H1 (cell line): ENCODE results near the gene PRICKLE1.

Source experiments
- CHD2 ChIP-seq: IDR thresholded peaks from 2 replicates; pipeline ENCODE4 v1.6.1; 2012; ENCODE audit warnings: low read length, improper control_type of control experiment
- EP300 ChIP-seq, 2 experiments: IDR thresholded peaks; 1 replicate in 1 of 2; 2 replicates in 1 of 2; pipeline ENCODE4 v1.6.1; 2011 to 2012; ENCODE audit warnings: low read depth in 2 of 2, low read length in 2 of 2, mild to moderate bottlenecking in 2 of 2, borderline replicate concordance in 1 of 2, inconsistent platforms in 1 of 2, moderate library complexity in 1 of 2
- EZH2 ChIP-seq: fragments of 200-600 bp; sonication (generic); IDR thresholded peaks from 2 replicates; pipeline ENCODE4 v1.7.1; 2012; ENCODE audit warnings: low read depth, mild to moderate bottlenecking, moderate library complexity, low read length, inconsistent platforms; ENCODE audit not compliant: severe bottlenecking
- JUN ChIP-seq: IDR thresholded peaks from 2 replicates; pipeline ENCODE4 v1.6.1; 2011; ENCODE audit warnings: low read depth, mild to moderate bottlenecking, improper control_type of control experiment, low read length
- JUND ChIP-seq: IDR thresholded peaks from 2 replicates; pipeline ENCODE4 v1.6.1; 2011; ENCODE audit warnings: mild to moderate bottlenecking, improper control_type of control experiment, low read length
- POLR2A ChIP-seq, 2 experiments: IDR thresholded peaks; 1 replicate in 1 of 2; 2 replicates in 1 of 2; pipeline ENCODE4 v1.6.1; 2011; ENCODE audit warnings: low read depth in 2 of 2, low read length in 2 of 2, mild to moderate bottlenecking in 2 of 2; ENCODE audit errors: control extremely low read depth in 1 of 2
- POLR2AphosphoS5 ChIP-seq: IDR thresholded peaks from 2 replicates; pipeline ENCODE4 v1.6.1; 2011; ENCODE audit warnings: low read depth, low read length
- RNF2 ChIP-seq: fragments of 200-900, 300-1000 bp; sonication (generic); IDR thresholded peaks from 2 replicates; pipeline ENCODE4 v1.7.1; 2016; ENCODE audit warnings: borderline replicate concordance, low read depth, mild to moderate bottlenecking, antibody characterized with exemption, low read length; ENCODE audit not compliant: poor library complexity, severe bottlenecking; ENCODE audit errors: missing control alignments
- SIX5 ChIP-seq: IDR thresholded peaks from 2 replicates; pipeline ENCODE4 v1.6.1; 2011; ENCODE audit warnings: mild to moderate bottlenecking, low read depth, low read length
- TAF1 ChIP-seq: IDR thresholded peaks from 2 replicates; pipeline ENCODE4 v1.6.1; 2011; ENCODE audit warnings: mild to moderate bottlenecking, low read depth, low read length
- ZNF274 ChIP-seq: IDR thresholded peaks from 2 replicates; pipeline ENCODE4 v1.7.0; 2012; ENCODE audit warnings: low read length, borderline replicate concordance; ENCODE audit errors: extremely low read depth
- TF ChIP-seq, protein P1 (sequence below), 3 experiments: IDR thresholded peaks; 1 replicate in 2 of 3; 2 replicates in 1 of 3; pipeline versions ENCODE4 v1.5.1 to v1.6.1; 2011; ENCODE audit warnings: low read length in 3 of 3, mild to moderate bottlenecking in 3 of 3, inconsistent platforms in 2 of 3, low read depth in 1 of 3, moderate library complexity in 1 of 3; ENCODE audit not compliant: insufficient read depth in 1 of 3; ENCODE audit errors: control extremely low read depth in 1 of 3
- TF ChIP-seq, protein P2 (sequence below): IDR thresholded peaks from 2 replicates; pipeline ENCODE4 v1.6.1; 2012; ENCODE audit warnings: inconsistent platforms
- TF ChIP-seq, protein P3 (sequence below): fragments of 300-600 bp; sonication (generic); IDR thresholded peaks from 2 replicates; pipeline ENCODE4 v1.7.1; 2012; ENCODE audit warnings: low read length, moderate library complexity, mild to moderate bottlenecking, inconsistent platforms; ENCODE audit not compliant: insufficient replicate concordance

DNA sequence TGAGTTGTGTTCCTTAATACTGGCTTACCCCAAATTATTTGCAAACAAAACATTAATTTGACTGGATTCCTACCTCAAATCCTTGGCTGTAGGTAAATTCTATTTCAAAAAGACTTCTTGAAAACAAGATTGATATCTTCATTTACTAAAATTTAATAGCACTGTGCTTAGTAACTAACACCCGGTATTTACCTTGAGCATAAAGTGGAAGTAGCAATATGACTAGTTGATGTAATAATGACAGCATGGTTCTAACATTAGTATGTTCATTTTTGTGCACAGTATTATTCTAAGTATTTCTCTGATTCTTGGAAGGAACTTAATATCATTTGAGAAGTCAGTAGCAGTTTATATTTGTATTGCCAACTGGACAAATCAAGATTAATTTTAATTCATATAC is 166.8 kb downstream of the PRICKLE1 start:
- no peak for TF ChIP-seq SIX5
- TF ChIP-seq, protein P1, sequence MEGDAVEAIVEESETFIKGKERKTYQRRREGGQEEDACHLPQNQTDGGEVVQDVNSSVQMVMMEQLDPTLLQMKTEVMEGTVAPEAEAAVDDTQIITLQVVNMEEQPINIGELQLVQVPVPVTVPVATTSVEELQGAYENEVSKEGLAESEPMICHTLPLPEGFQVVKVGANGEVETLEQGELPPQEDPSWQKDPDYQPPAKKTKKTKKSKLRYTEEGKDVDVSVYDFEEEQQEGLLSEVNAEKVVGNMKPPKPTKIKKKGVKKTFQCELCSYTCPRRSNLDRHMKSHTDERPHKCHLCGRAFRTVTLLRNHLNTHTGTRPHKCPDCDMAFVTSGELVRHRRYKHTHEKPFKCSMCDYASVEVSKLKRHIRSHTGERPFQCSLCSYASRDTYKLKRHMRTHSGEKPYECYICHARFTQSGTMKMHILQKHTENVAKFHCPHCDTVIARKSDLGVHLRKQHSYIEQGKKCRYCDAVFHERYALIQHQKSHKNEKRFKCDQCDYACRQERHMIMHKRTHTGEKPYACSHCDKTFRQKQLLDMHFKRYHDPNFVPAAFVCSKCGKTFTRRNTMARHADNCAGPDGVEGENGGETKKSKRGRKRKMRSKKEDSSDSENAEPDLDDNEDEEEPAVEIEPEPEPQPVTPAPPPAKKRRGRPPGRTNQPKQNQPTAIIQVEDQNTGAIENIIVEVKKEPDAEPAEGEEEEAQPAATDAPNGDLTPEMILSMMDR (IDR thresholded peaks at IDR 0.05; ENCODE audit: control extremely low read depth in 1 of 3, insufficient read depth in 1 of 3, low read depth in 1 of 3, low read length in 3 of 3) = no peak
- no peak for TF ChIP-seq TAF1
- no peak for TF ChIP-seq RNF2
- TF ChIP-seq POLR2AphosphoS5 = no peak
- TF ChIP-seq POLR2A (IDR thresholded peaks at IDR 0.05; ENCODE audit: control extremely low read depth in 1 of 2, low read depth in 2 of 2, low read length in 2 of 2) = no peak
- TF ChIP-seq, protein P2, sequence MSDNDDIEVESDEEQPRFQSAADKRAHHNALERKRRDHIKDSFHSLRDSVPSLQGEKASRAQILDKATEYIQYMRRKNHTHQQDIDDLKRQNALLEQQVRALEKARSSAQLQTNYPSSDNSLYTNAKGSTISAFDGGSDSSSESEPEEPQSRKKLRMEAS = no peak
- TF ChIP-seq ZNF274 = no peak
- no peak for TF ChIP-seq EZH2
- no peak for TF ChIP-seq EP300 (IDR thresholded peaks at IDR 0.05; ENCODE audit: borderline replicate concordance in 1 of 2, low read depth in 2 of 2, low read length in 2 of 2)
- no peak for TF ChIP-seq CHD2
- no peak for TF ChIP-seq JUN
- TF ChIP-seq, protein P3, sequence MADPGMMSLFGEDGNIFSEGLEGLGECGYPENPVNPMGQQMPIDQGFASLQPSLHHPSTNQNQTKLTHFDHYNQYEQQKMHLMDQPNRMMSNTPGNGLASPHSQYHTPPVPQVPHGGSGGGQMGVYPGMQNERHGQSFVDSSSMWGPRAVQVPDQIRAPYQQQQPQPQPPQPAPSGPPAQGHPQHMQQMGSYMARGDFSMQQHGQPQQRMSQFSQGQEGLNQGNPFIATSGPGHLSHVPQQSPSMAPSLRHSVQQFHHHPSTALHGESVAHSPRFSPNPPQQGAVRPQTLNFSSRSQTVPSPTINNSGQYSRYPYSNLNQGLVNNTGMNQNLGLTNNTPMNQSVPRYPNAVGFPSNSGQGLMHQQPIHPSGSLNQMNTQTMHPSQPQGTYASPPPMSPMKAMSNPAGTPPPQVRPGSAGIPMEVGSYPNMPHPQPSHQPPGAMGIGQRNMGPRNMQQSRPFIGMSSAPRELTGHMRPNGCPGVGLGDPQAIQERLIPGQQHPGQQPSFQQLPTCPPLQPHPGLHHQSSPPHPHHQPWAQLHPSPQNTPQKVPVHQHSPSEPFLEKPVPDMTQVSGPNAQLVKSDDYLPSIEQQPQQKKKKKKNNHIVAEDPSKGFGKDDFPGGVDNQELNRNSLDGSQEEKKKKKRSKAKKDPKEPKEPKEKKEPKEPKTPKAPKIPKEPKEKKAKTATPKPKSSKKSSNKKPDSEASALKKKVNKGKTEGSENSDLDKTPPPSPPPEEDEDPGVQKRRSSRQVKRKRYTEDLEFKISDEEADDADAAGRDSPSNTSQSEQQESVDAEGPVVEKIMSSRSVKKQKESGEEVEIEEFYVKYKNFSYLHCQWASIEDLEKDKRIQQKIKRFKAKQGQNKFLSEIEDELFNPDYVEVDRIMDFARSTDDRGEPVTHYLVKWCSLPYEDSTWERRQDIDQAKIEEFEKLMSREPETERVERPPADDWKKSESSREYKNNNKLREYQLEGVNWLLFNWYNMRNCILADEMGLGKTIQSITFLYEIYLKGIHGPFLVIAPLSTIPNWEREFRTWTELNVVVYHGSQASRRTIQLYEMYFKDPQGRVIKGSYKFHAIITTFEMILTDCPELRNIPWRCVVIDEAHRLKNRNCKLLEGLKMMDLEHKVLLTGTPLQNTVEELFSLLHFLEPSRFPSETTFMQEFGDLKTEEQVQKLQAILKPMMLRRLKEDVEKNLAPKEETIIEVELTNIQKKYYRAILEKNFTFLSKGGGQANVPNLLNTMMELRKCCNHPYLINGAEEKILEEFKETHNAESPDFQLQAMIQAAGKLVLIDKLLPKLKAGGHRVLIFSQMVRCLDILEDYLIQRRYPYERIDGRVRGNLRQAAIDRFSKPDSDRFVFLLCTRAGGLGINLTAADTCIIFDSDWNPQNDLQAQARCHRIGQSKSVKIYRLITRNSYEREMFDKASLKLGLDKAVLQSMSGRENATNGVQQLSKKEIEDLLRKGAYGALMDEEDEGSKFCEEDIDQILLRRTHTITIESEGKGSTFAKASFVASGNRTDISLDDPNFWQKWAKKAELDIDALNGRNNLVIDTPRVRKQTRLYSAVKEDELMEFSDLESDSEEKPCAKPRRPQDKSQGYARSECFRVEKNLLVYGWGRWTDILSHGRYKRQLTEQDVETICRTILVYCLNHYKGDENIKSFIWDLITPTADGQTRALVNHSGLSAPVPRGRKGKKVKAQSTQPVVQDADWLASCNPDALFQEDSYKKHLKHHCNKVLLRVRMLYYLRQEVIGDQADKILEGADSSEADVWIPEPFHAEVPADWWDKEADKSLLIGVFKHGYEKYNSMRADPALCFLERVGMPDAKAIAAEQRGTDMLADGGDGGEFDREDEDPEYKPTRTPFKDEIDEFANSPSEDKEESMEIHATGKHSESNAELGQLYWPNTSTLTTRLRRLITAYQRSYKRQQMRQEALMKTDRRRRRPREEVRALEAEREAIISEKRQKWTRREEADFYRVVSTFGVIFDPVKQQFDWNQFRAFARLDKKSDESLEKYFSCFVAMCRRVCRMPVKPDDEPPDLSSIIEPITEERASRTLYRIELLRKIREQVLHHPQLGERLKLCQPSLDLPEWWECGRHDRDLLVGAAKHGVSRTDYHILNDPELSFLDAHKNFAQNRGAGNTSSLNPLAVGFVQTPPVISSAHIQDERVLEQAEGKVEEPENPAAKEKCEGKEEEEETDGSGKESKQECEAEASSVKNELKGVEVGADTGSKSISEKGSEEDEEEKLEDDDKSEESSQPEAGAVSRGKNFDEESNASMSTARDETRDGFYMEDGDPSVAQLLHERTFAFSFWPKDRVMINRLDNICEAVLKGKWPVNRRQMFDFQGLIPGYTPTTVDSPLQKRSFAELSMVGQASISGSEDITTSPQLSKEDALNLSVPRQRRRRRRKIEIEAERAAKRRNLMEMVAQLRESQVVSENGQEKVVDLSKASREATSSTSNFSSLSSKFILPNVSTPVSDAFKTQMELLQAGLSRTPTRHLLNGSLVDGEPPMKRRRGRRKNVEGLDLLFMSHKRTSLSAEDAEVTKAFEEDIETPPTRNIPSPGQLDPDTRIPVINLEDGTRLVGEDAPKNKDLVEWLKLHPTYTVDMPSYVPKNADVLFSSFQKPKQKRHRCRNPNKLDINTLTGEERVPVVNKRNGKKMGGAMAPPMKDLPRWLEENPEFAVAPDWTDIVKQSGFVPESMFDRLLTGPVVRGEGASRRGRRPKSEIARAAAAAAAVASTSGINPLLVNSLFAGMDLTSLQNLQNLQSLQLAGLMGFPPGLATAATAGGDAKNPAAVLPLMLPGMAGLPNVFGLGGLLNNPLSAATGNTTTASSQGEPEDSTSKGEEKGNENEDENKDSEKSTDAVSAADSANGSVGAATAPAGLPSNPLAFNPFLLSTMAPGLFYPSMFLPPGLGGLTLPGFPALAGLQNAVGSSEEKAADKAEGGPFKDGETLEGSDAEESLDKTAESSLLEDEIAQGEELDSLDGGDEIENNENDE = no peak
- no peak for TF ChIP-seq JUND
